ENCODE measurements around the gene SCAANT1. TPM values are rescaled to one million over a fixed set of nuclear protein-coding genes. Genes with fewer than 3 reads are reported as not detected.

Gene SCAANT1
- total RNA-seq, 1 experiment from 2014 or later = not detected

GRCh38 chr3:63891518-63891917 is 20.7 kb downstream of the SCAANT1 start:
- Histone ChIP-seq H3K36me3 (ENCODE audit: low read depth) (no peaks in the 10 kb centered on the region), H3K79me2 (ENCODE audit: low read depth) (no peaks in the 10 kb centered on the region), H3K9me2 (ENCODE audit: insufficient read depth) (no peaks in the 10 kb centered on the region), H3K9me3 (ENCODE audit: insufficient read depth, low read depth) (no peaks in the 10 kb centered on the region), H3F3A (ENCODE audit: insufficient read depth, low read depth) (no peaks in the 10 kb centered on the region), H3K27me3 (ENCODE audit: insufficient read depth, low read depth) (no peaks in the 10 kb centered on the region), H3K27ac (no peak overlapping the region), H3K4me3 (no peak overlapping the region), H3K4me2 (no peak overlapping the region), H2AFZ (no peak overlapping the region), H3K4me1 (replicated peaks; ENCODE audit: insufficient read depth) (no peaks in the 10 kb centered on the region), H4K20me1 (ENCODE audit: insufficient read depth) (no peaks in the 10 kb centered on the region)
- POLR2A ChIA-PET (ENCODE audit: unreplicated experiment) = no interaction called here
- no peak for DNase-seq
- intact Hi-C loops (cut with micrococcal nuclease; ENCODE audit: unreplicated experiment) = no loop called here
- TF ChIP-seq EZH2 (IDR thresholded peaks at IDR 0.05; ENCODE audit: low read depth) (no peak), CTCF (conservative IDR thresholded peaks at IDR 0.05) (no peak)
- CTCF ChIA-PET = no interaction called here
- BruUV-seq (replicated peaks) = no TSS peak

GRCh38 chr3:63886858-63887257 is 25.3 kb downstream of the SCAANT1 start:
- Histone ChIP-seq H3K4me1 (replicated peaks; ENCODE audit: insufficient read depth) (no peaks in the 10 kb centered on the region), H3F3A (ENCODE audit: insufficient read depth, low read depth) (no peaks in the 10 kb centered on the region), H3K9me2 (ENCODE audit: insufficient read depth) (no peaks in the 10 kb centered on the region), H3K79me2 (ENCODE audit: low read depth) (0 out of 2 replicates have a peak, but pooled peaks cover 1% of the 10 kb centered on the region), H2AFZ (no peak overlapping the region), H3K27ac (no peak overlapping the region), H3K9me3 (ENCODE audit: insufficient read depth, low read depth) (no peaks in the 10 kb centered on the region), H3K36me3 (ENCODE audit: low read depth) (no peaks in the 10 kb centered on the region), H4K20me1 (ENCODE audit: insufficient read depth) (no peaks in the 10 kb centered on the region), H3K27me3 (ENCODE audit: insufficient read depth, low read depth) (no peaks in the 10 kb centered on the region), H3K4me2 (no peak overlapping the region), H3K4me3 (no peak overlapping the region)
- ChIA-PET CTCF (no interaction called here), POLR2A (ENCODE audit: unreplicated experiment) (no interaction called here)
- BruUV-seq (replicated peaks) = no TSS peak
- TF ChIP-seq EZH2 (IDR thresholded peaks at IDR 0.05; ENCODE audit: low read depth) (no peak), CTCF (conservative IDR thresholded peaks at IDR 0.05) (no peak)
- intact Hi-C loops (cut with micrococcal nuclease; ENCODE audit: unreplicated experiment) = no loop called here
- DNase-seq = no peak

- Histone ChIP-seq H3K36me3 (ENCODE audit: low read depth) (no peaks in the 10 kb centered on the region), H3K9me2 (ENCODE audit: insufficient read depth) (no peaks in the 10 kb centered on the region), H3K79me2 (ENCODE audit: low read depth) (peaks cover 32% of the 10 kb centered on the region; the same call in 1 of the 2 replicates), H4K20me1 (ENCODE audit: insufficient read depth) (no peaks in the 10 kb centered on the region), H3K4me1 (replicated peaks; ENCODE audit: insufficient read depth) (no peaks in the 10 kb centered on the region), H2AFZ (no peak overlapping the region), H3K9me3 (ENCODE audit: insufficient read depth, low read depth) (no peaks in the 10 kb centered on the region), H3K4me2 (no peak overlapping the region), H3K4me3 (no peak overlapping the region), H3K27ac (no peak overlapping the region), H3F3A (ENCODE audit: insufficient read depth, low read depth) (no peaks in the 10 kb centered on the region), H3K27me3 (ENCODE audit: insufficient read depth, low read depth) (no peaks in the 10 kb centered on the region)
- no TSS peak for BruUV-seq (replicated peaks)
- POLR2A ChIA-PET (ENCODE audit: unreplicated experiment) = no interaction called here
- intact Hi-C loops (cut with micrococcal nuclease; ENCODE audit: unreplicated experiment) = no loop called here
- no peak for DNase-seq
- CTCF ChIA-PET = no interaction called here
- TF ChIP-seq CTCF (conservative IDR thresholded peaks at IDR 0.05) = no peak
- TF ChIP-seq EZH2 (IDR thresholded peaks at IDR 0.05; ENCODE audit: low read depth) = no peak
Observed at GRCh38 chr3:63880653-63881052, 31.5 kb downstream of the SCAANT1 start.
